Bronchial epithelial cell (primary cell): ENCODE measurements around the gene GFRA1. TPM values are rescaled to one million over a fixed set of nuclear protein-coding genes. Genes with fewer than 3 reads are reported as not detected.

Experiments used
- DNase-seq: peaks from one replicate; pipeline ENCODE4 v3.0.0-alpha.2; 2010; ENCODE audit warnings: low read depth
- FAIRE-seq: peaks from 2 replicates; lab custom pipeline; 2011; peaks lifted over from hg19 to GRCh38; lab: Jason Lieb, UNC
- H3K27me3 ChIP-seq: 2 replicates; pipeline ENCODE4 v1.5.1; 2011; ENCODE audit warnings: low read length; ENCODE audit not compliant: control insufficient read depth, insufficient read depth
- H3K36me3 ChIP-seq: 2 replicates; pipeline ENCODE4 v1.5.1; 2011; ENCODE audit warnings: low read length; ENCODE audit not compliant: control insufficient read depth, insufficient read depth
- H3K4me3 ChIP-seq: 2 replicates; pipeline ENCODE4 v1.5.1; 2011; ENCODE audit warnings: mild to moderate bottlenecking, low read depth, low read length, control low read depth
- CTCF ChIP-seq: IDR thresholded peaks from 2 replicates; pipeline ENCODE4 v1.5.1; 2011; ENCODE audit warnings: mild to moderate bottlenecking, moderate library complexity, low read length, control low read depth, inconsistent platforms; ENCODE audit not compliant: insufficient read depth, severe bottlenecking
- total RNA-seq: library from RNA; depleted of rRNA; stranded (reverse); fragments of >200 nt; gene quantifications from 2 replicates; pipeline ENCODE4 v1.2.1, GENCODE V29; 2014

Gene GFRA1
- total RNA-seq, 1 donor from 2014 or later, result under 0.01 TPM

- H3K36me3 ChIP-seq, result no peaks in the 10 kb centered on the region
- DNase-seq, result no peak
- H3K27me3 ChIP-seq, result no peaks in the 10 kb centered on the region
- no peak for TF ChIP-seq CTCF
- H3K4me3 ChIP-seq, result no peak overlapping the region
- FAIRE-seq, result no peak
These were observed 176.5 kb downstream of the GFRA1 start for GRCh38 chr10:116096526-116096925.

GRCh38 chr10:116094356-116094755, 178.7 kb downstream of the GFRA1 start:
- Histone ChIP-seq H3K4me3 (no peak overlapping the region), H3K36me3 (no peaks in the 10 kb centered on the region), H3K27me3 (no peaks in the 10 kb centered on the region)
- FAIRE-seq, result no peak
- DNase-seq, result no peak
- TF ChIP-seq CTCF, result no peak

- TF ChIP-seq CTCF, result no peak
- no peaks in the 10 kb centered on the region for H3K36me3 ChIP-seq
- H3K27me3 ChIP-seq, result no peaks in the 10 kb centered on the region
- FAIRE-seq (no peak), DNase-seq (no peak)
- no peak overlapping the region for H3K4me3 ChIP-seq
These were observed 180.0 kb downstream of the GFRA1 start for GRCh38 chr10:116093031-116093430.

- Histone ChIP-seq H3K4me3 (no peak overlapping the region), H3K27me3 (no peaks in the 10 kb centered on the region), H3K36me3 (no peaks in the 10 kb centered on the region)
- no peak for TF ChIP-seq CTCF
- DNase-seq (no peak), FAIRE-seq (no peak)
These were observed 184.0 kb downstream of the GFRA1 start for GRCh38 chr10:116088985-116089384.

- H3K4me3 ChIP-seq, result no peak overlapping the region
- DNase-seq (no peak), FAIRE-seq (no peak)
- no peaks in the 10 kb centered on the region for H3K36me3 ChIP-seq
- no peak for TF ChIP-seq CTCF
- H3K27me3 ChIP-seq, result no peaks in the 10 kb centered on the region
These were observed 187.7 kb downstream of the GFRA1 start for GRCh38 chr10:116085323-116085722.

GRCh38 chr10:116084161-116084560, 188.8 kb downstream of the GFRA1 start:
- Histone ChIP-seq H3K36me3 (no peaks in the 10 kb centered on the region), H3K27me3 (no peaks in the 10 kb centered on the region), H3K4me3 (no peak overlapping the region)
- TF ChIP-seq CTCF, result no peak
- FAIRE-seq (no peak), DNase-seq (no peak)
